T follicular helper cell (primary cell): ENCODE data around the gene COL17A1.

Source experiments
- DNase-seq: peaks from one replicate; pipeline ENCODE4 v3.0.0-alpha.2; 2020; ENCODE audit warnings: low read depth

The COL17A1 gene

GRCh38 chr10:103985726-103986125 is 100.0 kb downstream of the COL17A1 start:
- DNase-seq: no peak

DNA sequence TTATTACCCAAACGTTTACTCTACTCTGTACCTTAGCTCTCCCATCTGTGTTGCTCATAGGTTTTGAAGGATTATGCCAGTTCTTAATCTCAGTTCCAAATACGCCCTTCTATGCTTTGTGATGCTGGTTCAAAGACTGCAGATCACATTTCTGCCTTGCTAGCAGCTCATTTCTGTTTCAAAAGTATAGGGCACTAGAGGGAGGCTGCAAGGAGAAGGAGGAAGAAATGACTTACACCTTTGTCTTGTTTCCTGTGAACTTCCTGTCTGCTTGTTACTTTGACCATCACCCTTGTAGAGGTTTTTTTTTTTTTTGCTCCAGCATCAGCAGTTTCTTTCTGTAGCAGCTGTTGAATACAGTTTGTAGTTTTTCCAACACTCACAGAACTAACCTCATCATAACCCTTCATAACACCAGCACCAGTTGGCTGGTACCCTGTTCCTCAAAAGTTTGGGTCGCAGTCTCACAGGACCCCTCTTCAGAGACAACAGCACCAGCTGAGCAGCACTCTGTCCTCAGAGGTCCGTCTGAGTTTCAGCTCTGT is 102.2 kb downstream of the COL17A1 start:
- no peak for DNase-seq

- DNase-seq: no peak
Observed at GRCh38 chr10:103982639-103983038, 103.0 kb downstream of the COL17A1 start.
